Endothelial cell (in vitro differentiated cells): ENCODE results near the gene TROAP. TPM values are rescaled to one million over a fixed set of nuclear protein-coding genes. Genes with fewer than 3 reads are reported as not detected.
A peak's percentile ranks its signal among the peaks of the same experiment; 100 is the strongest.

Source experiments
- DNase-seq: peaks from one replicate; pipeline ENCODE4 v3.0.0; 2021; ENCODE audit warnings: low spot score
- H3K27ac Mint-ChIP-seq: one replicate; pipeline ENCODE4 v1.8.0; 2021; ENCODE audit warnings: mixed read lengths, inconsistent platforms; ENCODE audit not compliant: unreplicated experiment
- H3K27me3 Mint-ChIP-seq: one replicate; pipeline ENCODE4 v1.8.0; 2021; ENCODE audit warnings: mild to moderate bottlenecking, moderate library complexity, mixed read lengths, inconsistent platforms; ENCODE audit not compliant: unreplicated experiment
- H3K36me3 Mint-ChIP-seq: one replicate; pipeline ENCODE4 v1.8.0; 2021; ENCODE audit warnings: mild to moderate bottlenecking, low read depth, mixed read lengths, inconsistent platforms; ENCODE audit not compliant: unreplicated experiment
- H3K4me1 Mint-ChIP-seq: one replicate; pipeline ENCODE4 v1.8.0; 2021; ENCODE audit warnings: mild to moderate bottlenecking, mixed read lengths, inconsistent platforms; ENCODE audit not compliant: unreplicated experiment
- H3K4me3 Mint-ChIP-seq: one replicate; pipeline ENCODE4 v1.8.0; 2021; ENCODE audit warnings: mild to moderate bottlenecking, mixed read lengths, inconsistent platforms; ENCODE audit not compliant: unreplicated experiment
- H3K9me3 Mint-ChIP-seq: one replicate; pipeline ENCODE4 v1.8.0; 2021; ENCODE audit warnings: mixed read lengths, inconsistent platforms; ENCODE audit not compliant: unreplicated experiment
- CTCF ChIP-seq: fragments of 200-600 bp; sonication (generic); IDR thresholded peaks from one replicate; pipeline ENCODE4 v1.5.0; 2021; ENCODE audit warnings: antibody characterized with exemption; ENCODE audit not compliant: unreplicated experiment
- total RNA-seq: library from RNA; stranded (reverse); fragmentation: NEBNext Ultra II Directional; extraction: Animal tissue kit (Norgen Biotek cat#: 25700); gene quantifications from one replicate; pipeline ENCODE4 v1.2.1, GENCODE V29; 2021; ENCODE audit not compliant: unreplicated experiment

TROAP gene
- total RNA-seq, 1 donor from 2014 or later: 12.4 TPM

- no peak for TF ChIP-seq CTCF
- Mint-ChIP-seq H3K27me3 (peaks cover 49% of the 10 kb centered on the region), H3K4me3 (no peak overlapping the region), H3K27ac (no peak overlapping the region), H3K9me3 (no peaks in the 10 kb centered on the region), H3K36me3 (peaks cover 8% of the 10 kb centered on the region), H3K4me1 (peaks cover 13% of the 10 kb centered on the region)
- DNase-seq: no peak
These were observed 16.4 kb downstream of the TROAP start for GRCh38 chr12:49339464-49339861.

GRCh38 chr12:49340095-49340870 is 17.2 kb downstream of the TROAP start:
- no peak for TF ChIP-seq CTCF
- Mint-ChIP-seq H3K27me3 (peaks cover 44% of the 10 kb centered on the region), H3K36me3 (peaks cover 4% of the 10 kb centered on the region), H3K27ac (no peak overlapping the region), H3K9me3 (no peaks in the 10 kb centered on the region), H3K4me1 (peaks cover 13% of the 10 kb centered on the region), H3K4me3 (peak overlapping the region; percentile 27)
- DNase-seq: no peak

- peak overlapping the region; percentile 72 for H3K27ac Mint-ChIP-seq
- no peak for DNase-seq
- peak overlapping the region; percentile 27 for H3K4me3 Mint-ChIP-seq
- H3K36me3 Mint-ChIP-seq: no peaks in the 10 kb centered on the region
- H3K4me1 Mint-ChIP-seq: peaks cover 16% of the 10 kb centered on the region
- H3K9me3 Mint-ChIP-seq: no peaks in the 10 kb centered on the region
- H3K27me3 Mint-ChIP-seq: peaks cover 43% of the 10 kb centered on the region
- no peak for TF ChIP-seq CTCF
These were observed 18.1 kb downstream of the TROAP start for GRCh38 chr12:49340971-49341776.

- Mint-ChIP-seq H3K27me3 (peaks cover 42% of the 10 kb centered on the region), H3K9me3 (no peaks in the 10 kb centered on the region), H3K4me1 (peaks cover 16% of the 10 kb centered on the region), H3K27ac (no peak overlapping the region), H3K4me3 (no peak overlapping the region), H3K36me3 (no peaks in the 10 kb centered on the region)
- no peak for DNase-seq
- no peak for TF ChIP-seq CTCF
These were observed 18.7 kb downstream of the TROAP start for GRCh38 chr12:49341777-49342065.
